GM21390 (cell line): ENCODE data around the gene GXYLT2.
A peak's percentile ranks its signal among the peaks of the same experiment; 100 is the strongest.

Experiments used
- ATAC-seq: cut with Tn5 transposase; IDR thresholded peaks from one replicate; pipeline ENCODE4 v1.9.1; 2021; ENCODE audit not compliant: unreplicated experiment

Gene GXYLT2

GRCh38 chr3:72930754-72931153, 42.9 kb downstream of the GXYLT2 start:
- no peak for ATAC-seq

DNA sequence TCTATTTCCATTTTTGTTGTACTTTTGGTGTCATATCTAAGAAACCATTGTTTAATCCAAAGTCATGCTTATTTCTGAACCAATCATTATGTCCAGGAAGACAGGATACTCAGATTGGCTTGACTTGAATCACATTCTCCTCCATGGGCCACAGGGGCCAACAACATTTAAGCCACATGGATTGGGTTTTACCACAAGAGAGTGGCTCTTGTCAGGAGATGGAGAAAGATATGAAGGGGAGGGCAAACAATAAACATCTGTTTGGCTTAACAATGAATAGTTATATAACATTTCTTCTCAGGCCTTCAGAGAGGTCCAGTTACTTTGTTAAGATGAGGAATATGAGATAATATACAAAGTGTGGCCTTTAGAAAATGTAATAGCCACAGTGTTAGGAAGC, 44.6 kb downstream of the GXYLT2 start:
- no peak for ATAC-seq

DNA sequence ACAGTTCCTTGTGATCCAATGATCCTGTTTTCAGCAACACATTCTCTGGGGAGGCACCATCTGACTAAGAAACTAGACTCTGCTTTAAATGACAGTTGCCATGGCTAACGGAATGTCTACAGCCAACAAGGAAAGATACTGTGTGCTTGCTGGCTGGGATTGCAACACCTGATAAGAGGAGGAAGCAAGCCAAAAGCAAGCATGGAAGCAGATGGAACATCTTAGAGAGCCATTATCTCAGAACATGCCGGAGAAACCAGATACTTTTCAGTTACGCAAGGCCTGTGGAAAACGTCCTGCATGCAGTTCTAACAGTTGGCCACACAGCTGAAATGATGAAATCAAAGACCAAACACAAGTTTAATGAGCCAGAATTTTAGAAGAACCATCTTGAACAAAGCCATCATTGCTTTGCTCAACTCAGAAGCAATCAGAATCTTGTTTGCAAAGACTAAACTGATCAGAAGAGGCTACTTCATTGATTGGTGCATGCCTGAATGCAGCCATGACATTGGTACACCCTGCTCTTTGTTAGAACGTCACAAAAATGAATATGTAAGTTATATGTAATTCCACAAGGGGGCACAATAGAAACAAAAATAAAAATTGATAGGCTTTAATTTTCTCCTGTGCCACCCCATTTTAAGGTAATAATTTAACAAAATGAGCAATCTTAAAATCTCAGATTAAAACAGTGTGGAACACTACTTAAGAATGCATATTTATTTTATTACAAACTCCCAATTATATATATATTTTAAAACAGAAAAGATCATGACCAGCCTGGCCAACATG, 50.8 kb downstream of the GXYLT2 start:
- ATAC-seq, result peak; percentile 63

DNA sequence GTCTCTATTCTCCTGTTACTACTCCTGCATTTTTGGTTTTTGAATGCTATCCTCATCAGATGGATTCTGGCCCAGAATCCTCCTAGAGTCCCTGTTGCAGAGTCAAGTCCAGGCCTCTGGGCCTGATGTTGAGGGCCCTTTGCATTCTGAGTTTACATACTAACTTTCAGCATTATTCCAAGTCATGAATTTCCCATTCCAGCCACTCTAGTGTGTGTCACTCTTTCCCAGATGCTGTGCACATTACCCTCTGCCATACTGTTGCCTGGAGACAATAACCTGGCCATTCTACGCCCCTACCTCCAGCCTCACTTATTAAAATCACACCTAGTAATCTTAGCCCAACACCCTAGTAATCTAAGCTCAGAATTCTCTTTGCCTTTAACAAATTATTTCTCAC, 53.4 kb downstream of the GXYLT2 start:
- no peak for ATAC-seq

- ATAC-seq, result no peak
Measured at GRCh38 chr3:72942427-72942826, 54.6 kb downstream of the GXYLT2 start.

DNA sequence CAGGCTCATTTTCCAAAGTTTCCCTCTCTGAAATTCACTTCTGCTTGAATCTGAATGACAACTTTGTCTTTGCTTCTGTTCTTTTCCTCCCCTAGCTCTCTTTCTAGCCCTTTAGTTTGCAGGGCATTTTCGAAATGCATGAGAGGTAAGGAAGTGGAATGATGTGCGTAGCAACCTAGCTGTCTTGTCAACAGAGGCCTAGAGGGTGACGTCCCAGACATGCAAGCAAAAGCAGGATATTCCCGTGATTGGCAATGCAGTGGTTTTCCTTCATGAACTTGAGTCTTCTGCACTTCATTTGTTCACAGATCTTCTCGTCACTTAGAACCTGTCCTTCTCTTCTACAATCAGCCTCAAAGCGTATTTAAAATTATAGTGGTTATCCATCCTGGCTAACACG, 56.9 kb downstream of the GXYLT2 start:
- no peak for ATAC-seq

GRCh38 chr3:72947715-72948490, 60.1 kb downstream of the GXYLT2 start:
- ATAC-seq, result no peak

- ATAC-seq, result no peak
Measured at GRCh38 chr3:72949016-72949415, 61.2 kb downstream of the GXYLT2 start.

- ATAC-seq, result peak; percentile 53
Measured at GRCh38 chr3:72950372-72950771, 62.5 kb downstream of the GXYLT2 start.

- no peak for ATAC-seq
Measured at GRCh38 chr3:72950801-72951200, 63.0 kb downstream of the GXYLT2 start.

GRCh38 chr3:72951259-72951722, 63.4 kb downstream of the GXYLT2 start:
- ATAC-seq, result peak; percentile 62

DNA sequence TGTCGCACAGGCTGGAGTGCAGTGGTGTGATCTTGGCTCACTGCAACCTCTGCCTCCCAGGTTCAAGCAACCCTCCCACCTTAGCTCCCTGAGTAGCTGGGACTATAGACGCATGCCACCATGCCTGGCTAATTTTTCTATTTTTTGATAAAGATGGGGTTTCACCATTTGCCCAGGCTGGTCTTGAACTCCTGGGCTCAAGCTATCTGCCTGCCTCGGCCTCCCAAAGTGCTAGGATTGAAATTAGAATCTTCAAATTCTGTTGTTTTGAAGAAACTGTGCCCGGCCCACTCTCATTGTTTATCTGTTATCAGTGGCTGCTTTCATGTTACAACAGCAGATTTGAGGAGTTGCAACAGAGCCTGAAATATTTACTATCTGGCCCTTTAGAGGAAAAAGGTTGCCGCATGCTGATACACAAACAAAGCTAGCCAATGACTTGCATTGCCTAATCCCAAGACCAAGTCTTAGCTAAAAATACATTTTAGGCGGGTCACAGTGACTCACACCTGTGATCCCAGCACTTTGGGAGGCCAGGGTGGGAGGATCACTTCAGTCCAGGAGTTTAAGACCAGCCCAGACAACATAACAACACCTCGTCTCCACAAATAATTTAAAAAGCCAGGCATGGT, 65.6 kb downstream of the GXYLT2 start:
- ATAC-seq, result no peak

- ATAC-seq, result no peak
Measured at GRCh38 chr3:72957297-72957696, 69.5 kb downstream of the GXYLT2 start.

DNA sequence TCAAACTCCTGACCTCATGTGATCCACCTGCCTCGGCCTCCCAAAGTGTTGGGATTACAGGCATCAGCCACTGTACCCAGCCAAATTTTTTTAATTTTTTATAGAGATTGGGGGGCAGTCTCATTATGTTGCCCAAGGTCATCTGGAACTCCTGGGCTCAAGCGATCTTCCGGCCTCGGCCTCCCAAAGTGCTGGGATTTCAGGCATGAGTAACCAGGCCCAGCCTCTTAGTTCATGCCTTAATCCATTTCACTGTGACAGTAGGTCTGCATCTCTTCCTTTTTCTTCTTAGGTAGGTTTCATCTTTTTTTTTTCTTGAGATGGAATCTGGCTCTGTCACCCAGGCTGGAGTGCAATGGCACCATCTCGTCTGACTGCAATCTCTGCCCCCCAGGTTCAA, 71.5 kb downstream of the GXYLT2 start:
- no peak for ATAC-seq

- no peak for ATAC-seq
Measured at GRCh38 chr3:72960812-72961518, 73.1 kb downstream of the GXYLT2 start.

DNA sequence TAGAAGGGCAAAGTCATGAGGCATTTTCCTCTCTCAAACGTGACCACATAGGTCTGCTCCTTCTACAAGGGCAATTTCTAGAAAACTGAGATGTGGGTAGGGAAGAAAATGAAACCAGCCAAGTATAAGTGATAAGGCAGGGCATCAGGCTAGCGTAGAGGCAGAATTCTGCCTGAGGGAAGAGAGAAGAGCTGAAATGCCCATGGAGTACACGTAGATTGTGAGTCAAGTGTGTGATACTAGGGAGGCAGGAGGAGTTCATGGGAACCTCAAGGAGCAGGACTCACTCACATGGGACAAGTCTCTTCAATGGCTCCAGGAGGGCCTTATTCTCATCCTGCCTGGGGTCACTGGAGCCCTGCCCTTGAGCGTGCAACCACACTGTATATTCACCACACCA, 73.9 kb downstream of the GXYLT2 start:
- ATAC-seq, result no peak

DNA sequence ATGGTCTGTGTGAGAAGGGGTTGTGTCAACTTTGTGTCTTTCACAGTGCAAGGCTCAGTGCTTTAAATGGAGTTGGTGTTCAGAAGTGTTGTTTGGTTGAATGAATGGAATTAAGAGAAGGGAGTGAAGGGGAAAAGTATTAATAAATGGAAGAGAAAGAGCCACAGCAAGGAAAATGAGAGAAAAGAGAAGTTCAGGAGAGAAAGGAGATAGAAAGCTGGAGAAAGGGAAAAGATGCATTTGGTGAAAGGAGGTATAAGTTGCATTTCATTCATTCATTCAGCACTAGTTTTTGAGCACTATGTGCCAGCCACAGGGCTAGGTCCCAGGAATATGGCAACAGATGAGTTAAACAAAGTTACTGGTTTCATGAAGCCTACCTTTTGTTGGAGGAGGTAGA, 74.5 kb downstream of the GXYLT2 start:
- no peak for ATAC-seq

DNA sequence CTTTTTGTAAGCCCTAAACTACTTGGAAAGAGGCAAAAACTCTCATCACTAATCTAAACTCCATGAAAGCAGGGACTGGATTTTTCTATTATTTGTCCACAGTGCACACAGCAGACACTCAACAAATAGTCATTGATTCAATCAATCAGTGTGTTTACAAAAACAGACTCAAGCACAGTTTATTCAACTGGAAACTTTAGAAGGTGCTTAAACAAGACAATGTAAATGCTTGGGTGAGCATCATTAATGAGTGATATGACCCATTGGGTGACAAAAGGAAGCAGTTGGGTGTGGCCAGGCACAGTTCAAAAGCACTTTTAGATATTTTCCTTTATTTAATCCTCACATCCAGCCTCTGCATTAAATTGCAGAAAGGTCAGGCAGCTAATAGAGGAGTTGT, 76.8 kb downstream of the GXYLT2 start:
- ATAC-seq, result no peak

GRCh38 chr3:72968266-72968664, 80.4 kb downstream of the GXYLT2 start:
- no peak for ATAC-seq

DNA sequence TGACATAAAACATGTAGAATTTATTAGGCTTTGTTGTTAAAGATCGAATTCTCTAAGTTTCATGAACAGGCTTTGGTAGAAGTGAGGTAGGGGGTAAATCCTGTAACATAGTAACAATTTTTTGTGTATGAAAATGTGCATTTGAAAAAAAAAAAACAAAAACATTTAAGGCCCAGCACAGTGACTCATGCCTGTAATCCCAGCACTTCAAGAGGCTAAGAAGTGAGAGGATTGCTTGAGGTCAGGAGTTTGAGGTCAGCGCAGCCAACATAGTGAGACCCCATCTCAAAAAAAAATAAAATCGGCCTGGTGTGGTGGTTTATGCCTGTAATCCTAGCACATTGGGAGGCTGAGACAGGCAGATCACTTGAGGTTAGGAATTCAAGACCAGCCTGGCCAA, 81.9 kb downstream of the GXYLT2 start:
- ATAC-seq, result no peak

DNA sequence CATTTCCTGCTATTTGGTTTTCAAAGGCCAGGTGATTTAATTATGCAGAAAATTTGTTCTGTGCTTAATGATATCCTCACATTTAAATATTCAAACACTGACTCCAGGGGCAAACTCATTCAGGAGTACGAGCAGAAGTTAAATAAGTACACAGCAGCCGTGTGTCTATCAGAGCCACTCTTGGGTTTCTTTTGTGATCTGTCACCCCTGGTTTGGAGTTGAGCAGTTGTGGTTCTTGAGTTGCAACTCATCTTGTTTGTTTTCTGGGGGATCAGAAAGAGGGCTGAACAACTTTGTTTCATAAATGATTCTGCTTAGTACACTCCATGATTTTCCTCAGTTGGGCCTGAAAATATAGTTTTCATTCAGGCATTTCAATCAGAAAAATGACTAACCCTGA, 83.1 kb downstream of the GXYLT2 start:
- no peak for ATAC-seq
